Nephron progenitor cell (in vitro differentiated cells): ENCODE data around the gene TM4SF18.

Source experiments
- DNase-seq: peaks from one replicate; pipeline ENCODE4 v3.0.0; 2021
- H3K27ac Mint-ChIP-seq: 2 replicates; pipeline ENCODE4 v1.8.0; 2021; ENCODE audit warnings: mild to moderate bottlenecking, moderate library complexity, mixed read lengths
- H3K27me3 Mint-ChIP-seq: 2 replicates; pipeline ENCODE4 v1.8.0; 2021; ENCODE audit warnings: mild to moderate bottlenecking, low read depth, mixed read lengths; ENCODE audit not compliant: poor library complexity
- H3K36me3 Mint-ChIP-seq: 2 replicates; pipeline ENCODE4 v1.8.0; 2021; ENCODE audit warnings: low read depth, mixed read lengths
- H3K4me1 Mint-ChIP-seq: 2 replicates; pipeline ENCODE4 v1.8.0; 2021; ENCODE audit warnings: mixed read lengths
- H3K4me3 Mint-ChIP-seq: 2 replicates; pipeline ENCODE4 v1.8.0; 2021; ENCODE audit warnings: mild to moderate bottlenecking, moderate library complexity, mixed read lengths
- H3K9me3 Mint-ChIP-seq: 2 replicates; pipeline ENCODE4 v1.8.0; 2021; ENCODE audit warnings: mild to moderate bottlenecking, moderate library complexity, mixed read lengths
- TF ChIP-seq, protein P1 (sequence below): fragments of 200-600 bp; sonication (generic); IDR thresholded peaks from 2 replicates; pipeline ENCODE4 v1.5.0; 2021; ENCODE audit warnings: antibody characterized with exemption

Gene TM4SF18

DNA sequence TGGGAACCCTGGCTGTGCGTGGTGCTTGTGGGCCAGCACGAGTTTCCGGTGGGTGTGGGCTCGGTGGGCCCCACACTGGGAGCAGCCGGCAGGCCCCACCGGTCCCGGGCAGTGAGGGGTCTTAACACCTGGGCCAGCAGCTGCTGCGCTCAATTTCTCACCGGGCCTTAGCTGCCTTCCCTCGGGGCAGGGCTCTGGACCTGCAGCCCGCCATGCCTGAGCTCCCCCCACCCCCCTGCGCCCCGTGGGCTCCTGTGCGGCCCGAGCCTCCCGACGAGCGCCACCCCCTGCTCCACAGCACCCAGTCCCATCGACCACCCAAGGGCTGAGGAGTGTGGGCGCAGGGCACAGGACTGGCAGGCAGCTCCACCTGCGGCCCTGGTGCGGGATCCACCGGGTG, 49.4 kb downstream of the TM4SF18 start:
- no peaks in the 10 kb centered on the region for H3K36me3 Mint-ChIP-seq
- no peak overlapping the region for H3K27ac Mint-ChIP-seq
- TF ChIP-seq, protein P1, sequence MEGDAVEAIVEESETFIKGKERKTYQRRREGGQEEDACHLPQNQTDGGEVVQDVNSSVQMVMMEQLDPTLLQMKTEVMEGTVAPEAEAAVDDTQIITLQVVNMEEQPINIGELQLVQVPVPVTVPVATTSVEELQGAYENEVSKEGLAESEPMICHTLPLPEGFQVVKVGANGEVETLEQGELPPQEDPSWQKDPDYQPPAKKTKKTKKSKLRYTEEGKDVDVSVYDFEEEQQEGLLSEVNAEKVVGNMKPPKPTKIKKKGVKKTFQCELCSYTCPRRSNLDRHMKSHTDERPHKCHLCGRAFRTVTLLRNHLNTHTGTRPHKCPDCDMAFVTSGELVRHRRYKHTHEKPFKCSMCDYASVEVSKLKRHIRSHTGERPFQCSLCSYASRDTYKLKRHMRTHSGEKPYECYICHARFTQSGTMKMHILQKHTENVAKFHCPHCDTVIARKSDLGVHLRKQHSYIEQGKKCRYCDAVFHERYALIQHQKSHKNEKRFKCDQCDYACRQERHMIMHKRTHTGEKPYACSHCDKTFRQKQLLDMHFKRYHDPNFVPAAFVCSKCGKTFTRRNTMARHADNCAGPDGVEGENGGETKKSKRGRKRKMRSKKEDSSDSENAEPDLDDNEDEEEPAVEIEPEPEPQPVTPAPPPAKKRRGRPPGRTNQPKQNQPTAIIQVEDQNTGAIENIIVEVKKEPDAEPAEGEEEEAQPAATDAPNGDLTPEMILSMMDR, result no peak
- H3K4me3 Mint-ChIP-seq, result no peak overlapping the region
- H3K4me1 Mint-ChIP-seq, result peaks cover 32% of the 10 kb centered on the region
- H3K9me3 Mint-ChIP-seq, result peaks cover 18% of the 10 kb centered on the region
- H3K27me3 Mint-ChIP-seq, result peaks cover 5% of the 10 kb centered on the region
- no peak for DNase-seq

DNA sequence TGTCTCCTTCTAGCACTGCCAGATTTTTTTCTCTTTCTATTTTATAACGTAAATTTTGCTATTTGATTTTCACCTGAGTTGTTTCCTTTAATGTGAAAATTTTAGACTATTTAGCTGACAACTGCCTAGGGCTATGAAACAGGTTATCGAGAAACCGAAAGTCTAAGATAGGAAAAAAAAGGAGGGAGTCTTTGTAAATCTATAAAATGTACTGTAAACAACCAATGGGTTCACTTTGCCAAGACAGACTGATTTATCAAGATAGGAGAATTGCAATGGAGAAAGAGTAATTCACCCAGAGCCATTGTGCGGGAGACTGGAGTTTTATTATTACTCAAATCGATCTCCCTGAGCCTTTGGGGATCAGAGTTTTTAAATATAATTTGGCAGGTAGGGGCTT, 50.0 kb downstream of the TM4SF18 start:
- Mint-ChIP-seq H3K36me3 (no peaks in the 10 kb centered on the region), H3K9me3 (peaks cover 18% of the 10 kb centered on the region), H3K27ac (no peak overlapping the region), H3K4me3 (no peak overlapping the region), H3K4me1 (peaks cover 37% of the 10 kb centered on the region), H3K27me3 (peaks cover 5% of the 10 kb centered on the region)
- no peak for DNase-seq
- TF ChIP-seq, protein P1, result no peak

DNA sequence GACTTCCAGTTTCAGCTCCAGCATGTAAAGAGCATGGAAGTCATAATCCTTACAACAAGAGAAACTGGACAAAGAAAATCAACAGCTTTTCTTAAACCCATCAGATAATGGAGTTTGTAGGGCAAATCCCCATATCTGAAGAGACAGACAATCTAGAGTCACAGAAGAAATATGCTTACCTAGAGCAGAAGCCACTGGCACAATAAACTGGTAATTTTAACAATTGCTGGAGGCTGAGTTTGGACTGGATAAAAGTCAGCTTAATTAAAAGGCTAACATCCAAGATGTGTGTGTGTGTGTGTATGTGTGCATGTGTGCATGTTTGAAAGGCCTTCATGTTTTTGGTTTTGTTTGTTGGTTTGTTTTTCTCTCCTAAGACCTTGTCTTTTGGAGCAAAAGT, 50.6 kb downstream of the TM4SF18 start:
- no peak overlapping the region for H3K27ac Mint-ChIP-seq
- no peak for DNase-seq
- TF ChIP-seq, protein P1, result no peak
- peaks cover 5% of the 10 kb centered on the region for H3K27me3 Mint-ChIP-seq
- no peaks in the 10 kb centered on the region for H3K36me3 Mint-ChIP-seq
- peaks cover 18% of the 10 kb centered on the region for H3K9me3 Mint-ChIP-seq
- no peak overlapping the region for H3K4me3 Mint-ChIP-seq
- peaks cover 37% of the 10 kb centered on the region for H3K4me1 Mint-ChIP-seq

DNA sequence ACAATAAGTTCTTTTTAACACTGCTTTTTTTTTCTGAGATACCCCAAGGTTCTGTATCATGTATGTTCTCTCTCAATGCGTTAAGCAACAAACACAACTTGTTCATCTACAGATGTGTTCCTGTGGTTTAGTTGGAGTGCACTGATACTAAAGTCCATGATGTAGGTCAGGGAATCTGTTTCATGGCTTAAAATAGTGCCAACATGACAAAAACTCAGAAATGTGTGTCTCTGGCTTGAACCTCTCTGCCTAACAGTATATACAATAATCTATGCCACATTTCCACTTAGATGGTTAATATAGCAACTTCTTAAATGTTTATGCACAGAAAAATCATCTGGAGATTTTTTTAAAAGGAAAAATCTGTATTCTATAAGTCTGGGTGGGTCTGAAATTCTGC, 51.1 kb downstream of the TM4SF18 start:
- TF ChIP-seq, protein P1, result no peak

DNA sequence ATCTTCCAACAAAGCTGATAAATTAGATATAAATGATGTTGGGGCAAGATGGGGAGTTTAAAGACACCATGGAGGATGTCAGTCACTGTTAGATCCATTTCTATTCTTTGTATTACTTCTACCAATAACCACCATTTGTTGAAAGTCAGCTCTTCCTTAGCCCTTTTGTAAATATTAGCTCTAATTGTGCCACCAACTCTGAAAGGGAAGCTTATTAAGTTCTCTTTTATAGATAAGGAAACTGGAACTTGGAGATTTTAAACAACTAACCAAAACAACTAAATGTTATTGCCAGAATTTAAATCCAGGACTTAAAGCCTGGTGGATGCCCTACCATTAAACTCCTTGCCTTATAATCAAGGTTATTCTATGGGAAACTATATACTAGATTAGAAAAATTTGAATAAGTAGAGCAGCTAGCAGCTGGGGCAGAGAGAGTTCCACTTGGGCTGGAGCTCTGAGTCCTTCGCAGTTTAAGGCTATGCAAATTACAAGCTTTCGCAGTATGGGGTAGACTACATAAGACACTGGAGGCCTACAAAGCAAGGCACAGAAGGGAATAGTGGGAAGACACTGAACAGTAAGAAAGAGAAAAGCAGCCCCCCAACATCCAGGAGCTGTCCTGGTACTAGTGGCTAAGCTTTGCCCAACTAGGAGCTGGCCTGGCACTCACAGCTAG, 52.6 kb downstream of the TM4SF18 start:
- TF ChIP-seq, protein P1, result no peak
- Mint-ChIP-seq H3K9me3 (peaks cover 17% of the 10 kb centered on the region), H3K27ac (no peak overlapping the region), H3K36me3 (no peaks in the 10 kb centered on the region), H3K4me1 (peaks cover 44% of the 10 kb centered on the region), H3K27me3 (peaks cover 3% of the 10 kb centered on the region), H3K4me3 (no peak overlapping the region)
- no peak for DNase-seq

More for the DNA sequence above, 51.1 kb downstream of the TM4SF18 start:
- Mint-ChIP-seq H3K4me1 (peaks cover 42% of the 10 kb centered on the region), H3K27ac (no peak overlapping the region), H3K9me3 (peaks cover 18% of the 10 kb centered on the region), H3K4me3 (no peak overlapping the region), H3K27me3 (peaks cover 3% of the 10 kb centered on the region), H3K36me3 (no peaks in the 10 kb centered on the region)
- no peak for DNase-seq

DNA sequence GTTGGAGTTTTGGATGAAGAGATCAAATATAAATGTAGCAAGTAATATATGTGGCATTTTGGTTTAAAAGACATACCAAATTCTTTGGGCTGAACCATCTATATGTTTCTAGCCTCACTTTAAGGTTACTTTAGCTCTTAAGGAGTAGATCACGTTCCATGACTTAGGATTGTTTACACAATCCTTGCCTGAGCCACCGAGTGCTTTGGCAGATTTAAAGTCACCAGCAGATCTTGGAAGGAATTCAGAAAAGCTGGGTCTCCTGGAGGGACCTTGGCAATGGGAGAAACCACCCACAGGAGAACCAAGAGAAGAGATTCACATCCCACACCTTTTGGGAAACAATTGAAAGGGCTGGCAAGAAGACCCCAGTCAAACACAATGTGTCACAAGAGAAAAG, 54.5 kb downstream of the TM4SF18 start:
- no peak overlapping the region for H3K4me3 Mint-ChIP-seq
- H3K36me3 Mint-ChIP-seq, result no peaks in the 10 kb centered on the region
- peaks cover 4% of the 10 kb centered on the region for H3K9me3 Mint-ChIP-seq
- no peak for DNase-seq
- peak overlapping the region; percentile 26 for H3K27ac Mint-ChIP-seq
- peaks cover 3% of the 10 kb centered on the region for H3K27me3 Mint-ChIP-seq
- peaks cover 44% of the 10 kb centered on the region for H3K4me1 Mint-ChIP-seq
- TF ChIP-seq, protein P1, result no peak
